Suppressor macrophage treated with lipopolysaccharide for 4 hours (primary cell): Measurements from ENCODE around the gene ENKD1.
A peak's percentile ranks its signal among the peaks of the same experiment; 100 is the strongest.

ENCODE experiments used
- DNase-seq: peaks from one replicate; pipeline ENCODE4 v3.0.0-alpha.2; 2020

The ENKD1 gene

GRCh38 chr16:67678354-67679023, 11.9 kb upstream of the ENKD1 start:
- no peak for DNase-seq

DNA sequence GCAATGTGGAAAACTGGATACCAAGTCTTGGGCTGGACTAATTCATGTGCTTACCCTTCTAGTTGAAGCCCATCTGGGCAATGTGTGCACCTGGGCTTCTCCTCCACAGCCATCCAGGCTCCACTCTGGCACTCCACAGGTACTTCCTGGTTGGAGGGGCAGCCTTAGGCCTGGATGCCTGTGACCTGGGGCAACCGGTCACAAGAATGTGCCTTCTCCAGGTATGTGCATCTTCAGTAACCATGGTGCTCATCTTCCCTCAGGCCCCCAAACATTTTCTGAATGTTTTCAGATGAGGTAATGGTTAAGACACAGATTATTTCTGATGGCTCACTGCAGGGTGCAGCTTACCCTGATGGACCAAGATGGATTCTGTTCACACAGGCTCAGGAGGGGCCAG, 11.2 kb upstream of the ENKD1 start:
- DNase-seq: no peak

DNA sequence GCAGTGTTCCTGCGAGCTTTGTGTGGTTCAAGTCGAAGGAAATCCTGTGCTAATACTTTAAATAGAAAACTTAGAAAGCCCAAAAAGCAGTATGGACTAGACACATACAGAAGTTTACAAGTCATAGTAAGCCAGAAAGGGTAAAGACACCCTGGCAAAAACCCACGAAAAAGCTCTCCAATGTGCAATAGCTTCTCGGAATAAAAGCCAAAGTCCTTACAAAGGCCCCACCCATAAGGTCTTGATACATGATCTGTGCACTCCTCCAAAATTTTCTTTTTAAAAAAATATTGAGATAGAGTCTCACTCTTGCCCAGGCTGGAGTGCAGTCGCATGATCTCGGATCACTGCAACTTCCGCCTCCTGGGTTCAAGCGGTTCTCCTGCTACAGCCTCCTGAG, 10.4 kb upstream of the ENKD1 start:
- no peak for DNase-seq

DNA sequence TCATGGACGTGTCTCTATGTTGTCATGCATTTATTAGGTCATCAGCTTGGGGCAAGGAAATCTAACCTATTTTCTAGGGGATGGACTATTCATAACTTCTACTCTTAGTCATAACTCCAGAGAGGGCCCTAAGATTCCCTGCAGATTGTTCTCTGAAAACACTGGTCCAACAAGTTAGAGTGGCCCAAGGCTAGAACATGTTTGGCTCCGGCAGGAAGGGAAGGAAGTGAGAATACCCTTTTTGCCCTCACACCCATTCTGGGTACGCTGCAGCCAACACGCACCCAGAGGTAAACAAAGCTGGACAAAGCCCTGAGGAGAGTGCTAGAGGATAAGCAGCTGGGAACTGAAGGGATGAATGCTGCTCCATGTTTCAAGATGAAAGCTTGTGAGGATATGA, 10.0 kb upstream of the ENKD1 start:
- no peak for DNase-seq

GRCh38 chr16:67675999-67676398, 9.4 kb upstream of the ENKD1 start:
- DNase-seq: no peak

GRCh38 chr16:67675579-67675935, 9.0 kb upstream of the ENKD1 start:
- DNase-seq: no peak

- no peak for DNase-seq
Measured at GRCh38 chr16:67674851-67675578, 8.5 kb upstream of the ENKD1 start.

- DNase-seq: peak; percentile 85
Measured at GRCh38 chr16:67673712-67674580, 7.4 kb upstream of the ENKD1 start.

DNA sequence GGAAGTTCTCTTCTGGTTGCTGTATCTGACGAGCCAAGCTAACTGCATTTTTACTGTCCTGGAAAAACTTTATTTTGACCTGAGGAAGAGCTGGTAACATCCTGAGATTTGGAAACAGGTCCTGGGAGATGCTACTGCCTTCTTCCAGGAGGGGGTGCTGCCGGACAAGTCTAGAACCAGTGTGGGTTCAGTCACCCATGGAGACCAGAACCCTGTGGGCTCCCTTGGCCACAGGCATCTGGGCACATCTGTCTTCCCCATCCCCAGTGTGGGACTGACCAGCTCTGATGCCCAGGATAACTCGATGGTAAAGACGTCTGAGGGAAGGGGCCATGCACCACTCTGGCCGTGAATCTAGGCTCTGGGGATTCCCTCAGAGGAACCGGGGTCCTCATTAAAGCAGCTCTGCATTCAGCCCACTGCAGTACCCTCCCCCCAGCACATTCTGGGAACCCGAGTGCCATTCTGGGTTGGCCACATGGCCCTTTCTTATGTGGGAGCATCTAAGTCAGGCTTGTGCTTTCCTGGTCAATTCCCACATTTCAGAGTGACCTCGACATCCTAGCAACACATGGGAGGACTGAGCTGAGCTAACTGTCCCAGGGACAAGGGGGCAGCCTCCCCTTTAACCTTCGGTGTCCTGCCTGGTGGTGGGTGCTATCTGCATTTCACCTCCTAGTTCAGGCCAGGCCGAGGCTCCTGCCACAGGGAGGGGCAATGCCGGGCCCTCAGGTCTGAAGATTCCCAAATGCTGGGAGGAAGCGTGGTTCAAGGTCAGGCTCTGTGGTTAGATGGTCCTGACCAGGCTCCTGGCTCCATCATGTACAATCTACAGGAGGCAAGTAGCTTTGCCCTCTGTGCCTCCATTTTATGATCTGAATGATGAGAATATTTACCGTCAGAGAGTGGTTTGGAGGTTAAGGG, 6.5 kb upstream of the ENKD1 start:
- peak; percentile 84 for DNase-seq

DNA sequence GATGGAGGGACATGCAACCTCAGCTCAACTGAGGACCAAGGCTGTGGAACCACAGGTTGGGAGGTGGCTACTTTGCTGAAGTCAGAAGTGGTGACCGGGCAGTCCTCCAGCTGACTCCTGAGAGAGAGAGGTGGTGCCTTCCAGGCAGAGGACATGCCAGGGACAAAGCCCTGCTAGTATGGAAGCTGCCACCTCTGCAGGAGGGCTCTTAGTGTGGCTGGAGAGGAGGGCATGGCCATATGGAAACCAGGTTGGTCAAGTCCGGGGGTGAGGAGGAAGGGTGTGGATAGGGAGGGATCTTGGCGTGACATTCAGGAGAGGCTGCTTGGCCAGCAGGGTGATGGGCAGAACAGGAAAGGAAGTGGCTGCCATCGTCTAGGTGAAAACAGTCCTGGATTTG, 5.8 kb upstream of the ENKD1 start:
- DNase-seq: no peak

- no peak for DNase-seq
Measured at GRCh38 chr16:67669499-67670101, 3.0 kb upstream of the ENKD1 start.

DNA sequence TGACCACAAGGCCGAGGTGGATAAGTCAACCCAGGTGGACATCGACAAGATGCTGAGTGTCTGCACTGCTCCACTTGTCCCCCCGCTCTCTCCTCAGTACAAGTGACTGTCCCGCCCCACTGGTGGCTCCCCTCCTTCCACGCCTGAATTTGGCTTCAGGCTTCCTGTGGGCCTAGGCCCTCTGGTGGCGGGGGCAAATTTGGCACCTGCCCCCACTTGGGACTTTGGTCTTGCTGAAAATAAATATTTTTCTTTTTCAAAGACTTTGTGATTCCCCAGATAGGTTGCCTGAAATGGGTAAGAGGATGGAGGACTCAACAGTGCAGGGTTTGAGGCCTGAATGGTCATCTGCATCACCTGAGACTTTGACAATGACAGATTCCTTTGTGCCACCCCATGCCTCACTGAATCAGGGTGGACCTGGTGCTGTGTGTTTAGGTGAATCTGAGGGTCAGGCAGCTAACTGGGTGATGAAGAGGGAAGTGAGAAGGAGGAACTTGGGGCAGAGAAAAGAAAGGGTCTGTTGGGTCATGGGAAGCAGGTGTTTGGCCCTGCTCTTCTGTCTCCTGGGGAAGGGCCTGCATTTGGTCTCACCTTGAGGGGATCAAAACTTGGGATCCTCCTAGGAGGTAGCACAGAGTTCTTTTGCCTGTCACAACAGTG, 2.1 kb upstream of the ENKD1 start:
- DNase-seq: peak; percentile 28

- DNase-seq: peak; percentile 90
Measured at GRCh38 chr16:67667817-67668494, 1.4 kb upstream of the ENKD1 start.

- DNase-seq: no peak
Measured at GRCh38 chr16:67667453-67667816, 885 bp upstream of the ENKD1 start.

DNA sequence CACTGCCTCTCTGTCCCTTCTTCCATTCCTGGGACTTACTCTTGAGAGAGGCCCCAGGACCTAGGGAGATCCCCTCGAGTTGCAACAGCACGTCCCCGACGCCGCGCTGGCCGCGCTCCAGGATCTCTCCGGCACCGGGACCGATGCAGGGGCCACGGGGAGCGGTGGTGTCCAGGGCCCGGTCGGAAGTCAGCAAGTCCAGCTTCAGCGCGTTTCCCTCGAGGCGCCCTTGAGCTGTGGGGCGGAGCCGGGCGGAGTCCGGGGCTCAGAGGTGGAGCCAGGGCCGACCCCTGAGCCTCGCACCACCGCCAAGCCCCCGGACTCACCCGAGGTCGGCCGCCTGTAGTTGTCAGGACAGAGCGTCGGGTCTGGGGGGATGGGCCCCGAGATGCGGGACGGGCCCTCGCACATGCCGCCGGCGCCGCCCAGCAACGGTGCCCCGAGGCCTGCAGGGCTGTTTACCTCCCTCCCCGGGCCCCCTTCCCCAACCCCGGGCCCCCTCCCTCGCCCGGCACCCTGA, 458 bp downstream of the ENKD1 start:
- DNase-seq: peak; percentile 23

DNA sequence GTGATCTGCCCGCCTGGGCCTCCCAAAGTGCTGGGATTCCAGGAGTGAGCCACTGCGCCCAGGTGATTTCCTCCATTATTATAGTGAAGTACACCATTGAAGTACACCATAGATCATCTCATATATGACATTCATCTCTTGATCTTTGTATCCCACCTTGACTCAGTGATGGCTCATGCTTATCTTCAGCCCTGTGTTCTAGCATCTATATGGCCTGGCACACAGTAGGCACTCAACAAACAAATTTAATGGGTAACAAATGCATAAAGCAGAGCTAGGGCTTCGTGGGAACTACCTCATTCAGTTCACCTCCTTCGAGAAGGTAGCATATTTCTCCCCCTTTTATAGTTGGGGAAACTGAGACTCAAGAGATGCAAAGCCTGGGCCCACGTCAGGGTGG, 952 bp downstream of the ENKD1 start:
- DNase-seq: no peak

DNA sequence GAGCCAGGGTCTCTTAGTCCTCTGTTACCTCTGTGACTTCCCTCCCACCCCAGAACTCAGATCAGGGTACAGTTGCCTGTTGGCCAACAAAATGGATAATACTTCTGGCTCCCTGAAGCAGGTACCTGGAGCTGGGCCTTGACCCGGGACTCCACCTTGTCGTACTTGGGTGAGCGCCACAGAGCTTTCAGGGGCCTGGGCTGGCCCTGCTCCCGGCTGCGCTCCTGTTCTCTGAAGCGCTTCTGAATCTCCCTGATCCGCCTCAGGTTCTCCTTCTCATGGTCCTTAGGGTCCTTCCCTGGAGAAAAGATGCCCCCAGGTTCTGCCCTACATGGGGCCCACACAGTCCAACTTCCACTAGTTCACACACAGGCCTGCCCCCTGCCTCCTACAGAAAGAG, 1.7 kb downstream of the ENKD1 start:
- DNase-seq: no peak

GRCh38 chr16:67664258-67664657, 2.3 kb downstream of the ENKD1 start:
- DNase-seq: no peak

DNA sequence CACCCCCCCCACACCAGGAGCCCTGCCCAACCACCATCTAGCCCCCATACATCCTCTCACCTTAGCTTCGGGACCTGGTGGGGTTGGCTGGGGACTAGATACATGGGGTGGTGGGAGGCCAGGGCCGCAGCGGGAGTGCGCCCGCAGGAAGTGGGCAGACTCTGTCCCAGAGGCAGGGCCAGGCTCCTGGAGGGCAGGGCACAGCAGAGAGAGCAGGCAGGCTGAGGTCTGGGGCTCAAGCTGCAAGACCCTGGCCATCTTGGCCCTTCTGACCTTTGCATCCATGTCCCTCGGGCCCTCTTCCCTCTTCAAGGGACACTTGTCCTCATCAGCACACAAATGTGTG, 2.7 kb downstream of the ENKD1 start:
- no peak for DNase-seq

GRCh38 chr16:67663151-67663876, 3.2 kb downstream of the ENKD1 start:
- DNase-seq: peak; percentile 42
